RKO (cell line): ENCODE measurements around the gene MYLK.
"Not testable (repeated sequence)": the region's sequence is repeated elsewhere in the genome, so short reads cannot be mapped to it uniquely, and the experiment has no call there.

ENCODE experiments used
- DNase-seq: peaks from one replicate; pipeline ENCODE4 v3.0.0-alpha.2; 2016; ENCODE audit warnings: low spot score

MYLK gene

GRCh38 chr3:123884203-123884831 lies at the start of gene MYLK:
TSS of gene MYLK (minus strand) at chr3:123884332. CDS start at chr3:123793841, 90,491 bp downstream.
- no peak for DNase-seq

- peak; percentile 3 for DNase-seq
Observed at GRCh38 chr3:123930445-123930844, 46.3 kb upstream of the MYLK start.

- DNase-seq, result no peak
Observed at GRCh38 chr3:123929325-123929724, 45.2 kb upstream of the MYLK start.

- no peak for DNase-seq
Observed at GRCh38 chr3:123926396-123926795, 42.3 kb upstream of the MYLK start.

GRCh38 chr3:123920868-123921267 lies 36.7 kb upstream of the MYLK start:
- no peak for DNase-seq

GRCh38 chr3:123920383-123920782 lies 36.3 kb upstream of the MYLK start:
- DNase-seq, result no peak

- DNase-seq, result no peak
Observed at GRCh38 chr3:123919353-123919752, 35.2 kb upstream of the MYLK start.

- DNase-seq, result no peak
Observed at GRCh38 chr3:123914829-123915228, 30.7 kb upstream of the MYLK start.

GRCh38 chr3:123909785-123910184 lies 25.7 kb upstream of the MYLK start:
- no peak for DNase-seq

GRCh38 chr3:123907720-123908119 lies 23.6 kb upstream of the MYLK start:
- peak; percentile 12 for DNase-seq

GRCh38 chr3:123899300-123899865 lies 15.3 kb upstream of the MYLK start:
- DNase-seq, result no peak

GRCh38 chr3:123893012-123893411 lies 8.9 kb upstream of the MYLK start:
- no peak for DNase-seq

GRCh38 chr3:123892195-123892594 lies 8.1 kb upstream of the MYLK start:
- DNase-seq, result no peak

GRCh38 chr3:123890991-123891390 lies 6.9 kb upstream of the MYLK start:
- not testable (repeated sequence) for DNase-seq

GRCh38 chr3:123890162-123890561 lies 6.0 kb upstream of the MYLK start:
- not testable (repeated sequence) for DNase-seq

- no peak for DNase-seq
Observed at GRCh38 chr3:123884993-123885392, 861 bp upstream of the MYLK start.

GRCh38 chr3:123883701-123884202 lies 380 bp downstream of the MYLK start:
- DNase-seq, result no peak

- no peak for DNase-seq
Observed at GRCh38 chr3:123883111-123883510, 1.0 kb downstream of the MYLK start.

GRCh38 chr3:123881771-123882170 lies 2.4 kb downstream of the MYLK start:
- no peak for DNase-seq

GRCh38 chr3:123880998-123881561 lies 3.1 kb downstream of the MYLK start:
- peak; percentile 25 for DNase-seq

GRCh38 chr3:123878807-123879206 lies 5.3 kb downstream of the MYLK start:
- DNase-seq, result no peak

GRCh38 chr3:123877965-123878364 lies 6.2 kb downstream of the MYLK start:
- DNase-seq, result no peak

- DNase-seq, result no peak
Observed at GRCh38 chr3:123877466-123877865, 6.7 kb downstream of the MYLK start.

- peak; percentile 11 for DNase-seq
Observed at GRCh38 chr3:123876858-123877257, 7.3 kb downstream of the MYLK start.
